GM18951 (cell line): Measurements from ENCODE around the gene GPR108.
A peak's percentile ranks its signal among the peaks of the same experiment; 100 is the strongest.
"Not testable (repeated sequence)": the region's sequence is repeated elsewhere in the genome, so short reads cannot be mapped to it uniquely, and the experiment has no call there.

Source experiments
- POLR2A ChIP-seq: IDR thresholded peaks from 4 replicates; pipeline ENCODE4 v1.6.1; 2011; ENCODE audit warnings: mild to moderate bottlenecking; ENCODE audit not compliant: insufficient read length, insufficient read depth; ENCODE audit errors: extremely low read depth
- in situ Hi-C: fragments of 300-500 bp; cut with MboI; formaldehyde crosslinking; loops from one replicate; pipeline ENCODE4 v1.12.0; 2022; ENCODE audit warnings: low sequenced_read_pairs, mixed read lengths, inconsistent platforms; ENCODE audit not compliant: unreplicated experiment

Gene GPR108

DNA sequence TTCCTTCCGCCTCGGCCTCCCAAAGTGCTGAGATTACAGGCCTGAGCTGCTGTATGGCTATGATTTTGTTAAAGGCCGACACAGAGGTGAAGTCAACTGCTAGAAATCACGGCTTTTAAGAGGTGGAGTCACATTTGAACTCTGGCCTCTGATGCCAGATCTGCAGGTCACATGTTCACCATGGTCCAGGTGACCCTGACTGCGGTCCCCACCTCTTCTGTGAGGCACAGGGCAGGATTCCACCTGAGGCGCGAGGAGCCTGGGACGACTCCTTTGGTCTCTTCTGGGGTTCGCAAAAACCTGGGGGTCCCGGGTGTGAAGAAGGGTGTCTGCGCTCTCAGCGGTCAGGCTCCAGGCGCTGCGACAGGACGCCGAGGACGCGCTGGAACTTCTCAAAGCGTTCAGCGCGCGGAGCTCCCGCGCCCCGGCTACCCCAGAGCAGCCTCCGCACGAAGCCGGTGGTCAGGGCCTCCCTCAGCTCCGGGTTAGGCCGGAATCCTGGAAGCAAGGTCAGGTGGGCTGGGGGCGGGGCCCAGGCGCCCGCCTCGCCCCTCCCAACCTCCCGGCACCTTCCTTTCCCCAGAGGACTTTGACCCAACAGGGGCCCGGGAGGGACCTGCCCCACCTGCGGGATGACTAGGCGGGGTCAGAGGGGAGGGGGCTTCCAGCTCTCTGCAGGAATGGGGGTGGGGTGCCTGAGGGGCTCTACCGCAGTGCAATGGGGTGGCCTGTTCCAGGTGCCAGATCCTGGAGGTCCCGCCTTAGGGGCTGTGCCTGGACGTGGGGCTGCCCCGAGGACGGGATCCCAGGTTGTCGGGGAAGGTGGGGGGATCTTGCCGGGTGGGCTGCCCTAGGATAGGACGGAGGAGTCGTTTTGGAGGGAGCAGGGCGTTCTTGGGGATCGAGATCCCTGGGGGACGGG, 15.1 kb upstream of the GPR108 start:
- in situ Hi-C loops = loop anchor here (5.0 kb wide), 1 partner anchor 100 kb away; no protein-coding TSS in a partner anchor
- no peak for TF ChIP-seq POLR2A

DNA sequence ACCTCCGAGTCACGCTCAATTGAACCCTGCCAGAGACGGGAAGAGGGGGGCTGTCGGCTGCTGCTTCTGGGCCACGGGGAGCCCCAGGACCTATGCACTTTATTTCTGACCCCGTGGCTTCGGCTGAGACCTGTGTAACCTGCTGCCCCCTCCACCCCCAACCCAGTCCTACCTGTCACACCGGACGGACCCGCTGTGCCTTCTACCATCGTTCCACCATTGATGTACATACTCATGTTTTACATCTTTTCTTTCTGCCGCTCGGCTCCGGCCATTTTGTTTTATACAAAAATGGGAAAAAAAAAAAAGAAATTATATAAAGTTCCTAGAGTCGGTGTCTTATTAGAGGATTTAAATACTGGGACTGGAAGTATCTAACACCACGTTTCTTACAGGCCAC, 13.8 kb upstream of the GPR108 start:
- TF ChIP-seq POLR2A = no peak
- in situ Hi-C loops = loop anchor here (5.0 kb wide), 1 partner anchor 101 kb away; no protein-coding TSS in a partner anchor

DNA sequence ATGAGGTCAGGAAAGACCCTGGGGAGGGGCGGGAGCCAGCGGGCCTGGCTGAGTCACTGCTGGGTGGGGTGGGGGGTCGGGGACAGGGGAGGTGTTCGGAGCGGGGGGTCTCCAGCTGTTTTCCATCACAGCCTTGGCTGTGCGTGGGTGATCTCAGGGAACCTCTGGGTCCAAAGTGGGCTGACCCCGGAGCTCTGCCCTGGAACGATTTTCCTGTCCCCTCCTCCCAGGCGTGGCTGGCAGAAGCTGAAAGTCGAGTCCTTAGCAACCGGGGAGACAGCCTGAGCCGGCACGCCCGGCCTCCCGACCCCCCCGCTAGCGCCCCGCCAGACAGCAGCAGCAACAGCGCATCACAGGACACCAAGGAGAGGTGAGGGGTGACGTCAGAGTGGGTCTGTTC, 12.7 kb upstream of the GPR108 start:
- no peak for TF ChIP-seq POLR2A
- in situ Hi-C loops = loop anchor here (5.0 kb wide), 1 partner anchor 102 kb away; no protein-coding TSS in a partner anchor

DNA sequence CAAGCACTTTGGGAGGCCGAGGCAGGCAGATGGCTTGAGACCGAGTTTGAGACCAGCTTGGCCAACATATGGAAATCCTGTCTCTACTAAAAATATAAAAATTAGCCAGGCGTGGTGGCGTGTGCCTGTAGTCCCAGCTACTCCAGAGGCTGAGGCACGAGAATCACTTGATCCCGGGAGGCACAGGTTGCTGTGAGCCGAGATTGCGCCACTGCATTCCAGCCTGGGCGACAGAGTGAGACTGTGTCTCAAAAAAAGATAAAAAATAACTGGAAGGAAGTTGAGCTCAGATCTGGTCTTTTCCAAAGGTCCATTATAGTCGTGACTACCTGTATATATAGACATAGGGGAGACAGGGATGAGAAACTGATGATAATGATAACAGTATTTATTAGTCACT, 11.2 kb upstream of the GPR108 start:
- in situ Hi-C loops = not testable (repeated sequence)

DNA sequence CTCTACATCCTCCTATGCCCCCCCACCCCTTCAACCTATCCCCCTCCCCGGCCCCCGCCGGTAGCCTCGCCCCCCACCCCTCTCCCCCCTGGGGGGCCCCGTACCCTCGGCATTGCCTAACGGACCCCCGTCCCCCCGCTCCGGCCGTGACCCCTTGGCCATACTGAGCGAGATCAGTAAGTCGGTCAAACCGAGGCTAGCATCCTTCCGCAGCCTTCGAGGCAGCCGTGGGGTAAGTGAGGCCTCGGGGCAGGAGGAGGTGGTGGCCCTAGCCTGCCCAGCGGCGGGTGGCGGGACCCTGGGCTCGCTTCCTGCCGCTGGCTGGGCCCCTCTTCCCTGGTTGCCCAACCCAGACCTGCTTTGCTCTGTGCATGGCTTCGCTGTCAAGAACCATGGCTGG, 8.6 kb upstream of the GPR108 start:
- in situ Hi-C loops = no loop called here
- no peak for TF ChIP-seq POLR2A

DNA sequence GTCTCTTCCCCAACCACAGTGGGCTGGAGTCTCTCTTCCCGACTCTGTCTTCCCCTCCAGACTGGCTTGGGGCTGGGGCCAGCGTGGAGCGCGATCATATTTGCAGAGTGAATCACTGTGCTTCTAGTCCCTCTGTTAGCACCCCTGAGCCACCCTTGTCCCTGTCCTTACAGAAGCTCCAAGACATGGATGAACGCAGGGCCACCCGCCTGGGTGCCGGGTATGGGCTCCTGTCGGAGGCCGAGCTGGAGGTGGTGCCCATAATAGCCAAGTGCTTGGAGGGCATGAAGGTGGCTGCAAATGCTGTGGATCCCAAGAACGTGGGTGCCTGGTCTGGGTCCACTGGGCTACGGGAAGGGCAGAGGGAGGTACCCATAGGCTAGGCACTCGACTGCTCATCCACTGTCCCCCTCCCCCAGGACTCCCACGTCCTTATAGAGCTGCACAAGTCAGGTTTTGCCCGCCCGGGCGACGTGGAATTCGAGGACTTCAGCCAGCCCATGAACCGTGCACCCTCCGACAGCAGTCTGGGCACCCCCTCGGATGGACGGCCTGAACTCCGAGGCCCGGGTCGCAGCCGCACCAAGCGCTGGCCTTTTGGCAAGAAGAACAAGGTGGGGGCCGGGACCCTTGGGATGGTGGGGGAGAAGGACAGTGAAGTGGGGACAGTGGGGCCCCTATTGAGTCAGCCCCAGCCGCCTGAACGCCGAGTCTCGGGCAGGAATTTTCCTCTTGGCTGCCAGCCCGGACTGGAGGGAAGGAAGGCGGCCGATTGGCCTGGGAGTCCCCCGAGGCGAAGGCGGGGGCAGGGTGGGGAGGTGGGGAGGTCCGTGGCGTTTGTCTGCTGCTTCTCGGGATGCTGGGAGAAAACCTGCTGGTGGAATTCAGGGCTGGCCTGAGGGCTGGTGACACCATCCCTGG, 7.3 kb upstream of the GPR108 start:
- no peak for TF ChIP-seq POLR2A
- in situ Hi-C loops = no loop called here

DNA sequence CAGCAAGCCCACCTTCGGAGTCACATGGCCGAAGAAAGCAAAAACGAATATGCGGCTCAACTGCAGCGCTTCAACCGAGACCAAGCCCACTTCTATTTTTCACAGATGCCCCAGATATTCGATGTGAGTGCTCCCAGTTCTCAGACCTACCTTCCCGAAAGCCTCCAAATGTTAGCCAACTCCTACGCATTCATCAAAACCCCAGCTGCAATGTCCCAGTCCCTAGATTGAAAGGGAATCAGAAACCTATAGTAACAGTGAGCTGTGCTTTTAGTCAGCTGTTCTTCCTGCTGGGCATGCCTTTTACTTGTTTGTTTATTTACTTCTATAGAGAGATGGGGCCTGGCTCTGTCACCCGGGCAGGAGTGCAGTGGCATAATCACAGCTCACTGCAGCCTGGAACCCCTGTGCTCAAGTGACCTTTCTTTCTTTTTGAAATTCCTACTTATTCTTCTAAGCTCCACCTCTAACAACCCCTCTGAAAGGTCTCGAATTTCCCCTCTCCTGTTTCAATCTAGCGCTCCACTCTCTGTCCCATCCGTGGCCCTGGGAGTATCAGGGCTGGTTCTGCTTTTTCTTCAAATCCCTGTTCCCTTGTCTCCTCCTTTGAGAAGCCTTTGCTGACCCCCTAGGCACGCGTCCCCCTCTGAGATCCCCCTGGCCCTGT, 6.5 kb upstream of the GPR108 start:
- no peak for TF ChIP-seq POLR2A
- in situ Hi-C loops = no loop called here

DNA sequence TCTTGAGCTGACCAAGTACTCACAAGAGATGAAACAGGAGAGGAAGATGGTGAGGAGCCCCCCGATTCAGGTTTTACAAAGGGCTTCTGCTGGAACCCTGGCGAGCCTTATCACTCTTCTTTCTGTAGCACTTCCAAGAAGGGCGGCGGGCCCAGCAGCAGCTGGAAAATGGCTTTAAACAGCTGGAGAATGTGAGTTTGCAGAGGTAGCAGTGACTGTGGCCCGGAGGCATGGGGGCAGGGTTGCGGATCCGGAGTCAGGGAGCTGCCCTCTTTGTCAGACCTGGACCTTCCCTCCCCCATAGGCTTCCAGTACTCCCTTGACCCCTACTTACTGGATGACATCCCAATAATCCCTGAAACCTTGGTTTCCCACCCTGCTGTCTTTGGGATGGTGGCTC, 5.7 kb upstream of the GPR108 start:
- in situ Hi-C loops = no loop called here
- TF ChIP-seq POLR2A = no peak

DNA sequence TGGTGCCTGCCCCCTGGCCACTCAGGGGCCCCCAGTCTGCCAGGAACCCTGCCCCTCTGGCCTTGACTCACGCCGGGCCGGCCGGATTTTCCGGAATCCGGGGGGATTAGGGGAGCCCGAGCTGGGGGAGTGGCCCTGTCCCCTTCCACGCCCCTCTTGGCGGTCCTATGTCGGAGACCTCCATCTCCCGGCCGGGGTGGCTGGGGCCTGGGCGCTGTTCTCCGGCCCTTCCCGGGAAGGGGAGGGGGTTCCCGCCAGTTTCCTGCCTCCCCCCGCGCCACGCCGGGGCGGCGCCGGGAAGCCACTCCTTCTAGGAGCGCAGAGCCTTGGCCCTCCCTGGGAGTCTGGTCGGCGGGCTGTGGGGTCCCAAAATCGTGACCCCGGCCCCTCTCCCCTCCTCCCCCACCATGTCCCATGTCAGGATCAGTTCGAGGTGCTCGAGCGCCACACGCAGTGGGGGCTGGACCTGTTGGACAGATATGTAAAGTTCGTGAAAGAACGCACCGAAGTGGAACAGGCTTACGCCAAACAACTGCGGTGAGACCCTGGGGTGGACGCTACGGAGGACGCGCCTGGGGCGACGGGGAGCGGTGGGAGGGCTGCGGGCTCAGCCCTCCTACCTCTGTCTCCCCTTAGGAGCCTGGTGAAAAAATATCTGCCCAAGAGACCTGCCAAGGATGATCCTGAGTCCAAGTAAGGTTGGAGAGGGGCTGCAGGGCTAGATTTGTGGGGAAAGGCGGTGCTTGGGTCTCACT, 3.4 kb upstream of the GPR108 start:
- in situ Hi-C loops = no loop called here
- TF ChIP-seq POLR2A = no peak

DNA sequence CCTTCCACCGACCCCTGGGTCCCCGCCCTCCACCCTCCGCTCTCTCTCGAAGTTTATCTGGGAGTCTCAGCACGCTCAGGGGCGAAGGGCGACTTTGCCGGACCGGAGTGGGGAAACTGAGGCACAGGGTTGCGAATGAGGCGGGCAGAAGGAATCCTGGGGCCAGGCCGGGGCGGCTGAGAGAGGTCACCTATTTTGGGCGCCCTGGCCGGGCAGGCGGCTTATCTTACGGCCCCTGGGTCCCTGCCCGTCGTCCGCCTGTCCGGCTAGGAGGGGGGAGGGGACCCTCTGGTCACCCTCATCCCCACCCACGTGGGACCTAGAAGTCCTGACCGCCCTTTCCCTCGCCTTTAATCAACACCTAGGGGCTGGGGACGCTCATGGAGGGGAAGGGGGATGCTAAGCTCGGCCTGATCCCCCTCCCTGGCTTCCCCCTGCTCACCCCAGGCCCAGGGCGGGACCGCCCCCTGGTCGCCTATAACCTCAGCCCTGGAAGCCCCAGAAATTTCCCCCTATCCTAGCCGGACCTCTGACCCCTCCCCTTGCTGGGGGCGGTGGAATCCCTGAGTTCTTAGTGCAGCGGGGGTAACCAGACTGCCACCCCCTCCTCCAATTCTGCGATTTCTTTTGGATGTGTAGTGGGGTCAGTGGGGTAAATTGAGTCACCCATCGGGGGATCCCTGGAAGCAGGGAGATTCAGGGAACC, 2.7 kb upstream of the GPR108 start:
- in situ Hi-C loops = loop anchor here (10.0 kb wide), 1 partner anchor 215 kb away; no protein-coding TSS in a partner anchor
- TF ChIP-seq POLR2A = no peak

DNA sequence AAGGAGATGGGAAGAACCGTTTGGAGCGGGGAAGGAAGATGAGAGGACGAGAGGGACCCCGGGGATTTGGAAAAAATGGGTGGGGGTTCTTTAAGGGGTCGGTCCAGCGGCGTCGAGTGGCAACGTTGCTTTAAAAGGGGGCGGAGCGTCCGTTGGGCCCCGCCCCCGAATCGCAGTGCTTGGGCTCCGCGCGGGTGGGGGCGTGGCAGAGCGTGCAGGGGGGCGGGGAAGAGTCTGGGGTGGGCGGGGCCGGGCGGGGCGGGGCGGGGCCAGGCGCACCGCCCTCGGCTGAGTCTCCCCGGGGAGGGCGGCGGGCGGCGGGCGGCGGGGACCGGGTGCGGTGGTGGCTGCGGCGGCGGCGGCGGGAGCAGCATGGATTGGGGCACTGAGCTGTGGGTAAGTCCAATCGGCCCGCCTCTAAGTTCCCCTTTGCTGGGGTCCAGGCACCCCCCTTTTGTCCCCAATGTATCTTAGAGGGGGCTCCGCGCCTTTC, 2.1 kb upstream of the GPR108 start, which contains the start of gene TRIP10:
Gene TRIP10 (plus strand): TSS at position 291 of the 493 bp plus-strand sequence. CDS start 82 bp downstream, at position 373.
- TF ChIP-seq POLR2A = peak; percentile 42
- in situ Hi-C loops = loop anchor here (10.0 kb wide), 1 partner anchor 215 kb away; no protein-coding TSS in a partner anchor
